H1 (cell line): ENCODE measurements around the gene EIPR1. TPM values are rescaled to one million over a fixed set of nuclear protein-coding genes. Genes with fewer than 3 reads are reported as not detected.

ENCODE experiments used
- SUZ12 ChIP-seq: fragments of 200-600 bp; sonication (generic); IDR thresholded peaks from 2 replicates; pipeline ENCODE4 v1.6.1; 2012; ENCODE audit warnings: mild to moderate bottlenecking, inconsistent platforms, low read length, moderate library complexity, mixed read lengths
- polyA plus RNA-seq, 7 experiments: library from polyadenylated mRNA; depleted of rRNA in 3 of 7; stranded (reverse) in 5 of 7; unstranded in 2 of 7; fragments of >200 nt in 5 of 7; fragments of 200-250 nt in 2 of 7; gene quantifications; 1 replicate in 5 of 7; 2 replicates in 1 of 7; 4 replicates in 1 of 7; pipeline versions ENCODE4 v1.2.1 to v1.2.3, GENCODE V29; 2011 to 2013; ENCODE audit warnings: missing spikeins in 2 of 7, mixed read lengths in 2 of 7
- total RNA-seq: library from RNA; stranded (reverse); fragmentation: NEBNext Ultra II Directional; extraction: Animal tissue kit (Norgen Biotek cat#: 25700); gene quantifications from 2 replicates; pipeline ENCODE4 v1.2.1, GENCODE V29; 2021

Gene EIPR1
- total and polyA plus RNA-seq, 2 of the 8 experiments (the other 6 are each of a cell fraction or from before 2014, with no cell fraction given), result 26.3 to 56.4 TPM

DNA sequence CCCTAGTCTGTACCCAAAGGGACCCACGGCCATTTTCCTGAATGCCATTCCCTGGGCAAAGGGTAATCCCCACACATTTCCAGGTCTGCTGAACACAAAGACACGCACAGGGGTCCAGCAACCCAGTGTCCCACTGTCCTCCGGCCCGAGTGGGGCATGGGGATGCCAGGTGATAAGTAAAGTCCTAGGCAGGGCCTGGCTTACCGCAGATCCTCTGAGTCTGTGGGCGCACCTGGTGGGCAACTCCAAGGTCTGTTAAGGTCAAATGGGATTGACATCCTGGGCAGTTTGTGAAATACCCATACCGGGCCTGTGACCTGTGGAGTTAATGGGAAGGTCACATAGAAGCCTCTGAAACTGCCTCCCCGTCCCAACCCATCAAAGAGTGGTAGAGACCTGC lies 116.1 kb downstream of the EIPR1 start (continued):
- TF ChIP-seq SUZ12, result no peak
